Measurements from ENCODE around the gene GPR137.
A peak's percentile ranks its signal among the peaks of the same experiment; 100 is the strongest.

- TF ChIP-seq, protein P1, sequence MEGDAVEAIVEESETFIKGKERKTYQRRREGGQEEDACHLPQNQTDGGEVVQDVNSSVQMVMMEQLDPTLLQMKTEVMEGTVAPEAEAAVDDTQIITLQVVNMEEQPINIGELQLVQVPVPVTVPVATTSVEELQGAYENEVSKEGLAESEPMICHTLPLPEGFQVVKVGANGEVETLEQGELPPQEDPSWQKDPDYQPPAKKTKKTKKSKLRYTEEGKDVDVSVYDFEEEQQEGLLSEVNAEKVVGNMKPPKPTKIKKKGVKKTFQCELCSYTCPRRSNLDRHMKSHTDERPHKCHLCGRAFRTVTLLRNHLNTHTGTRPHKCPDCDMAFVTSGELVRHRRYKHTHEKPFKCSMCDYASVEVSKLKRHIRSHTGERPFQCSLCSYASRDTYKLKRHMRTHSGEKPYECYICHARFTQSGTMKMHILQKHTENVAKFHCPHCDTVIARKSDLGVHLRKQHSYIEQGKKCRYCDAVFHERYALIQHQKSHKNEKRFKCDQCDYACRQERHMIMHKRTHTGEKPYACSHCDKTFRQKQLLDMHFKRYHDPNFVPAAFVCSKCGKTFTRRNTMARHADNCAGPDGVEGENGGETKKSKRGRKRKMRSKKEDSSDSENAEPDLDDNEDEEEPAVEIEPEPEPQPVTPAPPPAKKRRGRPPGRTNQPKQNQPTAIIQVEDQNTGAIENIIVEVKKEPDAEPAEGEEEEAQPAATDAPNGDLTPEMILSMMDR (IDR thresholded peaks at IDR 0.05) = no peak
- TF ChIP-seq POLR2A (IDR thresholded peaks at IDR 0.05) = peak; percentile 82
Observed at GRCh38 chr11:64305075-64305690, 19.5 kb downstream of the GPR137 start, which contains the start of gene ESRRA.

All from right lobe of liver (tissue), 4 donors.